ENCODE results near the gene BMX. TPM values are rescaled to one million over a fixed set of nuclear protein-coding genes. Genes with fewer than 3 reads are reported as not detected.

BMX gene
- total and polyA plus RNA-seq, 10 of the 15 experiments (the other 5 are each of a cell fraction or from before 2014, with no cell fraction given) = not detected

DNA sequence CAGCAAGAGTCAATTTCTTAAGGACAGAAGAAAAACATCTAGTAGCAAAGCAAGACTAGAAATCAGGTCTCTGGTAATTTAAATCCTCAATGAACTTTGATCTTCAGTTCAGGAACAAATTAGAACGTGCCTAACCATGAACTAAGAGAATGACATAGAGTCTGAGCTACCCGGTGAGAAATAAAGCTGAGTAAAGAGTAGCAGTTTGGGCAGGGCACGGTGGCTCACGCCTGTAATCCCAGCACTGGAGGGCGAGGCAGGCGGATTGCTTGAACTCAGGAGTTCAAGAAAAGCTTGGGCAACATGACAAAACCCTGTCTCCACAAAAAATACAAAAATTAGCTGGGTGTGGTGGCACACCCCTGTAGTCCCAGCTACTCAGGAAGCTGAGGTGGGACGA, 62.4 kb downstream of the BMX start:
- Histone ChIP-seq H3K27me3 (replicated peaks in 1 of 2; ENCODE audit: control insufficient read depth in 2 of 2, insufficient read depth in 2 of 2, low read length in 1 of 2) (no peaks in the 10 kb centered on the region; a peak in 1 of 4 replicates), H3K4me1 (ENCODE audit: control insufficient read depth, insufficient read depth, low read length) (no peaks in the 10 kb centered on the region), H4K20me1 (ENCODE audit: control insufficient read depth, insufficient read depth) (no peaks in the 10 kb centered on the region), H3K27ac (ENCODE audit: control insufficient read depth, insufficient read depth) (no peak overlapping the region), H3K9ac (ENCODE audit: control insufficient read depth, insufficient read depth, low read length) (no peak overlapping the region), H3K9me3 (replicated peaks; ENCODE audit: control insufficient read depth, insufficient read depth, low read length) (no peaks in the 10 kb centered on the region), H2AFZ (ENCODE audit: control insufficient read depth, low read depth, low read length) (no peak overlapping the region), H3K4me3 (no peak overlapping the region), H3K79me2 (ENCODE audit: control insufficient read depth, insufficient read depth, low read length) (no peaks in the 10 kb centered on the region), H3K4me2 (ENCODE audit: control insufficient read depth, insufficient read depth) (no peak overlapping the region), H3K36me3 (ENCODE audit: control insufficient read depth in 2 of 2, insufficient read depth in 2 of 2, low read length in 1 of 2) (no peaks in the 10 kb centered on the region)
- RAD21 ChIA-PET (ENCODE audit: unreplicated experiment) = no interaction called here
- FAIRE-seq (no peak), ATAC-seq (no peak), DNase-seq (ENCODE audit: low read depth, low spot score) (no peak)
- BruUV-seq (replicated peaks) = no TSS peak
- SMC1A ChIA-PET (ENCODE audit: uncharacterized antibody, unreplicated experiment) = interaction anchor here (1.0 kb wide), 2 partner anchors 50 to 263 kb away, joined by 3 to 6 read pairs; no protein-coding TSS in a partner anchor
- intact Hi-C loops (cut with micrococcal nuclease; ENCODE audit: unreplicated experiment) = no loop called here
- POLR2A ChIA-PET = no interaction called here
- 36% methylated on average over 7 of the region's 7 CpGs for WGBS (ENCODE audit: insufficient coverage, insufficient replicate concordance, low lambda C conversion rate, missing lambda C conversion rate)
- in situ Hi-C loops (cut with MboI) = no loop called here
- CTCF ChIA-PET = interaction anchor here (0.7 to 1.6 kb wide), 3 partner anchors 9 to 213 kb away, joined by 3 read pairs; no protein-coding TSS in a partner anchor
- TF ChIP-seq, protein P1, sequence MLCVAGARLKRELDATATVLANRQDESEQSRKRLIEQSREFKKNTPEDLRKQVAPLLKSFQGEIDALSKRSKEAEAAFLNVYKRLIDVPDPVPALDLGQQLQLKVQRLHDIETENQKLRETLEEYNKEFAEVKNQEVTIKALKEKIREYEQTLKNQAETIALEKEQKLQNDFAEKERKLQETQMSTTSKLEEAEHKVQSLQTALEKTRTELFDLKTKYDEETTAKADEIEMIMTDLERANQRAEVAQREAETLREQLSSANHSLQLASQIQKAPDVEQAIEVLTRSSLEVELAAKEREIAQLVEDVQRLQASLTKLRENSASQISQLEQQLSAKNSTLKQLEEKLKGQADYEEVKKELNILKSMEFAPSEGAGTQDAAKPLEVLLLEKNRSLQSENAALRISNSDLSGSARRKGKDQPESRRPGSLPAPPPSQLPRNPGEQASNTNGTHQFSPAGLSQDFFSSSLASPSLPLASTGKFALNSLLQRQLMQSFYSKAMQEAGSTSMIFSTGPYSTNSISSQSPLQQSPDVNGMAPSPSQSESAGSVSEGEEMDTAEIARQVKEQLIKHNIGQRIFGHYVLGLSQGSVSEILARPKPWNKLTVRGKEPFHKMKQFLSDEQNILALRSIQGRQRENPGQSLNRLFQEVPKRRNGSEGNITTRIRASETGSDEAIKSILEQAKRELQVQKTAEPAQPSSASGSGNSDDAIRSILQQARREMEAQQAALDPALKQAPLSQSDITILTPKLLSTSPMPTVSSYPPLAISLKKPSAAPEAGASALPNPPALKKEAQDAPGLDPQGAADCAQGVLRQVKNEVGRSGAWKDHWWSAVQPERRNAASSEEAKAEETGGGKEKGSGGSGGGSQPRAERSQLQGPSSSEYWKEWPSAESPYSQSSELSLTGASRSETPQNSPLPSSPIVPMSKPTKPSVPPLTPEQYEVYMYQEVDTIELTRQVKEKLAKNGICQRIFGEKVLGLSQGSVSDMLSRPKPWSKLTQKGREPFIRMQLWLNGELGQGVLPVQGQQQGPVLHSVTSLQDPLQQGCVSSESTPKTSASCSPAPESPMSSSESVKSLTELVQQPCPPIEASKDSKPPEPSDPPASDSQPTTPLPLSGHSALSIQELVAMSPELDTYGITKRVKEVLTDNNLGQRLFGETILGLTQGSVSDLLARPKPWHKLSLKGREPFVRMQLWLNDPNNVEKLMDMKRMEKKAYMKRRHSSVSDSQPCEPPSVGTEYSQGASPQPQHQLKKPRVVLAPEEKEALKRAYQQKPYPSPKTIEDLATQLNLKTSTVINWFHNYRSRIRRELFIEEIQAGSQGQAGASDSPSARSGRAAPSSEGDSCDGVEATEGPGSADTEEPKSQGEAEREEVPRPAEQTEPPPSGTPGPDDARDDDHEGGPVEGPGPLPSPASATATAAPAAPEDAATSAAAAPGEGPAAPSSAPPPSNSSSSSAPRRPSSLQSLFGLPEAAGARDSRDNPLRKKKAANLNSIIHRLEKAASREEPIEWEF (IDR thresholded peaks at IDR 0.05; ENCODE audit: insufficient replicate concordance, low read depth, low read length) = no peak
- TF ChIP-seq ZBED1 (IDR thresholded peaks at IDR 0.05; ENCODE audit: borderline replicate concordance) (no peak), STAT3 (IDR thresholded peaks at IDR 0.05; ENCODE audit: low read depth, low read length) (no peak), BMI1 (IDR thresholded peaks at IDR 0.05; ENCODE audit: borderline replicate concordance) (no peak), MYB (IDR thresholded peaks at IDR 0.05; ENCODE audit: borderline replicate concordance, low read depth, low read length) (no peak), RELA (IDR thresholded peaks at IDR 0.05; ENCODE audit: borderline replicate concordance, partially characterized antibody) (no peak), IRF4 (IDR thresholded peaks at IDR 0.05; ENCODE audit: low read depth, low read length) (no peak), CHD1 (IDR thresholded peaks at IDR 0.05; ENCODE audit: low read depth, low read length) (no peak), GATAD2B (conservative IDR thresholded peaks at IDR 0.05; ENCODE audit: low read depth) (no peak), ZNF622 (IDR thresholded peaks at IDR 0.05) (no peak), PRDM15 (CRISPR knock-in tag; IDR thresholded peaks at IDR 0.05) (no peak)
- TF ChIP-seq, protein P2, sequence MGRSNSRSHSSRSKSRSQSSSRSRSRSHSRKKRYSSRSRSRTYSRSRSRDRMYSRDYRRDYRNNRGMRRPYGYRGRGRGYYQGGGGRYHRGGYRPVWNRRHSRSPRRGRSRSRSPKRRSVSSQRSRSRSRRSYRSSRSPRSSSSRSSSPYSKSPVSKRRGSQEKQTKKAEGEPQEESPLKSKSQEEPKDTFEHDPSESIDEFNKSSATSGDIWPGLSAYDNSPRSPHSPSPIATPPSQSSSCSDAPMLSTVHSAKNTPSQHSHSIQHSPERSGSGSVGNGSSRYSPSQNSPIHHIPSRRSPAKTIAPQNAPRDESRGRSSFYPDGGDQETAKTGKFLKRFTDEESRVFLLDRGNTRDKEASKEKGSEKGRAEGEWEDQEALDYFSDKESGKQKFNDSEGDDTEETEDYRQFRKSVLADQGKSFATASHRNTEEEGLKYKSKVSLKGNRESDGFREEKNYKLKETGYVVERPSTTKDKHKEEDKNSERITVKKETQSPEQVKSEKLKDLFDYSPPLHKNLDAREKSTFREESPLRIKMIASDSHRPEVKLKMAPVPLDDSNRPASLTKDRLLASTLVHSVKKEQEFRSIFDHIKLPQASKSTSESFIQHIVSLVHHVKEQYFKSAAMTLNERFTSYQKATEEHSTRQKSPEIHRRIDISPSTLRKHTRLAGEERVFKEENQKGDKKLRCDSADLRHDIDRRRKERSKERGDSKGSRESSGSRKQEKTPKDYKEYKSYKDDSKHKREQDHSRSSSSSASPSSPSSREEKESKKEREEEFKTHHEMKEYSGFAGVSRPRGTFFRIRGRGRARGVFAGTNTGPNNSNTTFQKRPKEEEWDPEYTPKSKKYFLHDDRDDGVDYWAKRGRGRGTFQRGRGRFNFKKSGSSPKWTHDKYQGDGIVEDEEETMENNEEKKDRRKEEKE (IDR thresholded peaks at IDR 0.05) = no peak
